ENCODE measurements around the gene ASAP2.

DNA sequence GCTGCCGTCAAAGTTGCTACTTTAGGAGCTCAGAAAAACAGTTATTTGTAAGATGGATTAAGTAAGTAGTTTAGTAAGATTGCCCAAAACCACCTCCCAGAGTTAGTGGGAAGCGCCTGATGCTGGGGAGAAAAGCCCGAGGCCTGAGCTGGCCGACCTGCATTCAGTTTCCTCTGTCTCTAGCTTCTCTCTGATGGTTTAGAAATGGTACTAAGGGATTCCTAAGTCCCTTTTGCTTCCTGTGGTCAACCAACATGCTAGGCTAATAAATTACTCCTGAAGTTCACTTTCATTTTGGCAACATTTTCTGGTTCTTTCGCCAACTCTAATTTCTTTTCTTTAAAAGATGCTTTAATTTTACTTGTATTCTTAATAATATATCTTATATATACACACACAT is 60.1 kb downstream of the ASAP2 start:
- TF ChIP-seq, protein P1, sequence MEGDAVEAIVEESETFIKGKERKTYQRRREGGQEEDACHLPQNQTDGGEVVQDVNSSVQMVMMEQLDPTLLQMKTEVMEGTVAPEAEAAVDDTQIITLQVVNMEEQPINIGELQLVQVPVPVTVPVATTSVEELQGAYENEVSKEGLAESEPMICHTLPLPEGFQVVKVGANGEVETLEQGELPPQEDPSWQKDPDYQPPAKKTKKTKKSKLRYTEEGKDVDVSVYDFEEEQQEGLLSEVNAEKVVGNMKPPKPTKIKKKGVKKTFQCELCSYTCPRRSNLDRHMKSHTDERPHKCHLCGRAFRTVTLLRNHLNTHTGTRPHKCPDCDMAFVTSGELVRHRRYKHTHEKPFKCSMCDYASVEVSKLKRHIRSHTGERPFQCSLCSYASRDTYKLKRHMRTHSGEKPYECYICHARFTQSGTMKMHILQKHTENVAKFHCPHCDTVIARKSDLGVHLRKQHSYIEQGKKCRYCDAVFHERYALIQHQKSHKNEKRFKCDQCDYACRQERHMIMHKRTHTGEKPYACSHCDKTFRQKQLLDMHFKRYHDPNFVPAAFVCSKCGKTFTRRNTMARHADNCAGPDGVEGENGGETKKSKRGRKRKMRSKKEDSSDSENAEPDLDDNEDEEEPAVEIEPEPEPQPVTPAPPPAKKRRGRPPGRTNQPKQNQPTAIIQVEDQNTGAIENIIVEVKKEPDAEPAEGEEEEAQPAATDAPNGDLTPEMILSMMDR (optimal IDR thresholded peaks at IDR 0.05 in 1 of 3, IDR thresholded peaks at IDR 0.05 in 1 of 3, conservative IDR thresholded peaks at IDR 0.05 in 1 of 3; ENCODE audit: extremely low read depth in 1 of 3, insufficient read depth in 2 of 3, low read length in 3 of 3) = no peak
- TF ChIP-seq EZH2 (IDR thresholded peaks at IDR 0.05; ENCODE audit: low read length) = no peak
